Esophagus squamous epithelium (tissue), 5 donors: ENCODE results near the gene HERC2. TPM values are rescaled to one million over a fixed set of nuclear protein-coding genes. Genes with fewer than 3 reads are reported as not detected.

Source experiments
- DNase-seq: peaks from one replicate; lab custom pipeline; 2025; lab: John Stamatoyannopoulos, UW
- H3K27ac ChIP-seq, 4 donors: fragments of 200-600 bp; sonication (generic); one replicate each; pipeline ENCODE4 v1.5.1; 2016 to 2019; ENCODE audit warnings: mild to moderate bottlenecking in 1 of 4
- H3K27me3 ChIP-seq, 4 donors: fragments of 200-600 bp; sonication (generic); 1 replicate in 3 of 4; 2 replicates in 1 of 4; pipeline versions ENCODE4 v1.5.1 to v1.6.0; 2017 to 2021; ENCODE audit warnings: antibody characterized with exemption in 1 of 4
- H3K36me3 ChIP-seq, 3 donors: fragments of 200-600 bp; sonication (generic); one replicate each; pipeline ENCODE4 v1.5.1; 2016 to 2019
- H3K4me1 ChIP-seq, 3 donors: fragments of 200-600 bp; sonication (generic); one replicate each; pipeline ENCODE4 v1.5.1; 2017 to 2019
- H3K4me3 ChIP-seq, 4 donors: fragments of 200-600 bp; sonication (generic); 1 replicate in 3 of 4; 2 replicates in 1 of 4; pipeline ENCODE4 v1.5.1; 2016 to 2019; ENCODE audit warnings: mild to moderate bottlenecking in 2 of 4, moderate library complexity in 1 of 4
- H3K9me3 ChIP-seq, 3 donors: fragments of 200-600 bp; sonication (generic); one replicate each; pipeline ENCODE4 v1.5.1; 2016 to 2019
- POLR2A ChIP-seq, 4 donors: fragments of 450-650 bp; IDR thresholded peaks; one replicate each; pipeline ENCODE4 v1.6.1; 2017; ENCODE audit warnings: antibody characterized with exemption in 4 of 4, mild to moderate bottlenecking in 4 of 4, moderate library complexity in 3 of 4
- WGBS, 2 donors: methylation state at CpG; one replicate each; pipeline ENCODE4 v1.1.5; 2018; 5-methylcytosine and 5-hydroxymethylcytosine counted together
- intact Hi-C: fragments of 100-400 bp; cut with DNase I; formaldehyde crosslinking; loops from one replicate; pipeline ENCODE4 v1.15.0; 2022
- total RNA-seq, 4 donors: library from RNA; depleted of rRNA; stranded (reverse); fragments of >200 nt; gene quantifications; one replicate each; pipeline ENCODE4 v1.1.0, GENCODE V29; 2016
- TF ChIP-seq, protein P1 (sequence below), 6 experiments: fragments of 450-650 bp in 4 of 6; fragments of 200-600 bp in 2 of 6; sonication (generic) in 2 of 6; IDR thresholded peaks; one replicate each; pipeline ENCODE4 v1.5.1; 2016 to 2019; ENCODE audit warnings: antibody characterized with exemption in 6 of 6, mild to moderate bottlenecking in 4 of 6, moderate library complexity in 4 of 6
- donor health status: DM: yes; HTN: yes; CAD: no.

The HERC2 gene
- total RNA-seq, 4 donors from 2014 or later, result 32.2 to 45.0 (median 39.2) TPM

DNA sequence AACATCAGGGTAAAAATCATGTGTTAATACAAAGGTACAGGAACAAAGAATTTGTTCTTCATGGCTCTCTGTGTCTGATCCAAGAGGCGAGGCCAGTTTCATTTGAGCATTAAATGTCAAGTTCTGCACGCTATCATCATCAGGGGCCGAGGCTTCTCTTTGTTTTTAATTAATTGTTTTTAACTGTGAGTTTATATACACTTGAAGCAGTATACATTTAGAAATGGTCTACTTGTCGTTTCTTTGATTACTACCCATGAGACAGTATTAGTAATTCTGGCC is 201.7 kb downstream of the HERC2 start:
- TF ChIP-seq, protein P1, sequence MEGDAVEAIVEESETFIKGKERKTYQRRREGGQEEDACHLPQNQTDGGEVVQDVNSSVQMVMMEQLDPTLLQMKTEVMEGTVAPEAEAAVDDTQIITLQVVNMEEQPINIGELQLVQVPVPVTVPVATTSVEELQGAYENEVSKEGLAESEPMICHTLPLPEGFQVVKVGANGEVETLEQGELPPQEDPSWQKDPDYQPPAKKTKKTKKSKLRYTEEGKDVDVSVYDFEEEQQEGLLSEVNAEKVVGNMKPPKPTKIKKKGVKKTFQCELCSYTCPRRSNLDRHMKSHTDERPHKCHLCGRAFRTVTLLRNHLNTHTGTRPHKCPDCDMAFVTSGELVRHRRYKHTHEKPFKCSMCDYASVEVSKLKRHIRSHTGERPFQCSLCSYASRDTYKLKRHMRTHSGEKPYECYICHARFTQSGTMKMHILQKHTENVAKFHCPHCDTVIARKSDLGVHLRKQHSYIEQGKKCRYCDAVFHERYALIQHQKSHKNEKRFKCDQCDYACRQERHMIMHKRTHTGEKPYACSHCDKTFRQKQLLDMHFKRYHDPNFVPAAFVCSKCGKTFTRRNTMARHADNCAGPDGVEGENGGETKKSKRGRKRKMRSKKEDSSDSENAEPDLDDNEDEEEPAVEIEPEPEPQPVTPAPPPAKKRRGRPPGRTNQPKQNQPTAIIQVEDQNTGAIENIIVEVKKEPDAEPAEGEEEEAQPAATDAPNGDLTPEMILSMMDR (IDR thresholded peaks at IDR 0.05), result no peak
- TF ChIP-seq POLR2A (IDR thresholded peaks at IDR 0.05), result no peak
- WGBS, 2 donors, result 73 to 87% methylated on average over 4 of the region's 4 CpGs
- H3K27ac ChIP-seq, result no peak overlapping the region
- DNase-seq, result no peak
- H3K9me3 ChIP-seq, result no peaks in the 10 kb centered on the region
- no peak overlapping the region for H3K4me3 ChIP-seq
- H3K36me3 ChIP-seq, result peaks cover 8 to 90% (median 29%) of the 10 kb centered on the region in 3 donors
- H3K27me3 ChIP-seq, result no peaks in the 10 kb centered on the region
- peaks cover 7 to 26% (median 7%) of the 10 kb centered on the region in 3 donors for H3K4me1 ChIP-seq
- intact Hi-C loops, result no loop called here

DNA sequence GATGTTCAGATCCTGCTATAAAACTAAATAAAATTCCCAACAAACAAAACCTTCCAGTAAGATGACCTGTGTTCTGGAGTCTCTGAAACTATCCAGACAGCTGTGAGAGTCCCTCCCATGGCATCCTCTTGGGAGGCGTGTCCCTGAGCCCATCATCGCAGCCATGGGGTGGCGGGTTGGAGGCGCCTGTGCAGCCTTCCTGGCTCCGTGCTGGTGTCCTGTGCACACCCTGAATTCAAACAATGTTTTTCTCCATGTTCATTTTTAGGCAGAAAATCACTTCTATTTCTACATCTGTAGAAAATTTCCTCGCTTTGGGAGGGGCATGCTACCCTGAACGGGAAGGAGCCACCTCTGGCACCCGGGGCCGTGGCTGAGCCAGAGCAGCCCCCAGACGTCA is 203.4 kb downstream of the HERC2 start:
- DNase-seq, result no peak
- Histone ChIP-seq H3K27ac (no peak overlapping the region), H3K27me3 (no peaks in the 10 kb centered on the region), H3K4me1 (peaks cover 7 to 21% (median 7%) of the 10 kb centered on the region in 3 donors), H3K9me3 (no peaks in the 10 kb centered on the region), H3K36me3 (peaks cover 8 to 90% (median 32%) of the 10 kb centered on the region in 3 donors), H3K4me3 (no peak overlapping the region)
- intact Hi-C loops, result no loop called here
- TF ChIP-seq, protein P1 (IDR thresholded peaks at IDR 0.05), result no peak
- no peak for TF ChIP-seq POLR2A (IDR thresholded peaks at IDR 0.05)
- WGBS, 2 donors, result 95 to 98% methylated on average over 4 to 5 of the region's 10 CpGs

- intact Hi-C loops, result no loop called here
- no peaks in the 10 kb centered on the region for H3K9me3 ChIP-seq
- no peaks in the 10 kb centered on the region for H3K27me3 ChIP-seq
- DNase-seq, result no peak
- no peak for TF ChIP-seq POLR2A (IDR thresholded peaks at IDR 0.05)
- TF ChIP-seq, protein P1 (IDR thresholded peaks at IDR 0.05), result no peak
- no peak overlapping the region for H3K27ac ChIP-seq
- no peak overlapping the region for H3K4me3 ChIP-seq
- H3K36me3 ChIP-seq, result peaks cover 8 to 94% (median 36%) of the 10 kb centered on the region in 3 donors
- peaks cover 7 to 17% (median 7%) of the 10 kb centered on the region in 3 donors for H3K4me1 ChIP-seq
- WGBS, 2 donors, result 69 to 83% methylated on average over 8 to 10 of the region's 11 CpGs
Observed at GRCh38 chr15:28118083-28118482, 203.9 kb downstream of the HERC2 start.

GRCh38 chr15:28117432-28117990 is 204.5 kb downstream of the HERC2 start:
- peaks cover 4 to 11% (median 4%) of the 10 kb centered on the region in 3 donors for H3K4me1 ChIP-seq
- intact Hi-C loops, result no loop called here
- no peaks in the 10 kb centered on the region for H3K27me3 ChIP-seq
- H3K27ac ChIP-seq, result no peak overlapping the region
- H3K4me3 ChIP-seq, result no peak overlapping the region
- H3K36me3 ChIP-seq, result peaks cover 8 to 98% (median 41%) of the 10 kb centered on the region in 3 donors
- DNase-seq, result no peak
- no peaks in the 10 kb centered on the region for H3K9me3 ChIP-seq
- WGBS, 2 donors, result 91 to 96% methylated on average over 4 to 9 of the region's 12 CpGs
- TF ChIP-seq, protein P1 (IDR thresholded peaks at IDR 0.05), result no peak
- no peak for TF ChIP-seq POLR2A (IDR thresholded peaks at IDR 0.05)

DNA sequence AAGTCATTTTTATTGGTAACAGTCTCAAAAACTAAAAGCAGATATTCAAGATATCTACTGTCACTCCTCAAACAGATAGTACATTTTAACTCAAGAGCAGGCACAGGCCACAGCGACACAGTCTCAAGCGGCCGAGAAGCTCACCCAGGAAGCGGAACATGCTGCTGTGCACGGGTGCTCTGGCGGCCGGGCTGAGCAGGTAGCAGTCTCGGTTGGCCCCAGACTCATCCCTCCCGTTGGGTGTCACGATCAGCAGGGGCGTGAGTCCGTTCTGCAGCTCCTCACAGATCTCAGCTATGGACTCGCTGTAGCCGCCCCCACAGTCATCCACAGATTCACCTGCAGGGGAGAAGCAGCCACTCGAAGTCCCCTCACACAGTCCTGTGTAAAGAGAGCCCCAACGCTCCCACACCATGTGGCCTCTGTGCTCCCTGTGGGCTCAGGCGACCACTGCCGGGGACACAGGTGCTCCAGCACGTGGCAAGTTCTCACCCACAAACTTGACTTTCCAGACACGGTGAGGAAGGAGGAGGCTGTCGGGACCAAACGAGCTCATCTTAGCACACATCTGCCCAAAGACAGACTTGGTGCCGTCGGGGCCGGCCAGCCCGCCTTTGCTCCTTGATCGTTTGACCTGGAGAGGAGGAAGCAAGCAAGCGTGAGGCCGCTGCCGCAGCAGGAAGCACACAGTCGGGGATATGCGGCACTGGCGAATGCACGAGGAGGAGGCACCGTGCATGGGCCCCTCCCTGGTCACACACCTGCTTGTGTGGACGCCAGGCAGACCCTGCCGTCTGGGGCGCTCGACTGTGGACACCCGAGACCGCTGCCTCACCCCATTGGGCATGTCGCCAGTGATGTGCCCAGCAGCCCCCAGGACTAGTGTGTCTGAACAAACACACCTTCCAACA is 205.2 kb downstream of the HERC2 start:
- Histone ChIP-seq H3K4me3 (no peak overlapping the region), H3K27me3 (no peaks in the 10 kb centered on the region), H3K4me1 (peaks cover 0 to 4% (median 0%) of the 10 kb centered on the region in 3 donors), H3K27ac (no peak overlapping the region), H3K36me3 (peaks cover 8 to 99% (median 41%) of the 10 kb centered on the region in 3 donors), H3K9me3 (no peaks in the 10 kb centered on the region)
- intact Hi-C loops, result no loop called here
- 87 to 93% methylated on average over 11 to 13 of the region's 42 CpGs for WGBS, 2 donors
- no peak for DNase-seq
- TF ChIP-seq, protein P1 (IDR thresholded peaks at IDR 0.05), result no peak
- TF ChIP-seq POLR2A (IDR thresholded peaks at IDR 0.05), result no peak
